GM19463 (cell line): ENCODE data around the gene GRIN1.

Experiments used
- ATAC-seq: cut with Tn5 transposase; IDR thresholded peaks from one replicate; pipeline ENCODE4 v1.9.1; 2021; ENCODE audit warnings: mild to moderate bottlenecking, moderate library complexity; ENCODE audit not compliant: unreplicated experiment

GRIN1 gene

DNA sequence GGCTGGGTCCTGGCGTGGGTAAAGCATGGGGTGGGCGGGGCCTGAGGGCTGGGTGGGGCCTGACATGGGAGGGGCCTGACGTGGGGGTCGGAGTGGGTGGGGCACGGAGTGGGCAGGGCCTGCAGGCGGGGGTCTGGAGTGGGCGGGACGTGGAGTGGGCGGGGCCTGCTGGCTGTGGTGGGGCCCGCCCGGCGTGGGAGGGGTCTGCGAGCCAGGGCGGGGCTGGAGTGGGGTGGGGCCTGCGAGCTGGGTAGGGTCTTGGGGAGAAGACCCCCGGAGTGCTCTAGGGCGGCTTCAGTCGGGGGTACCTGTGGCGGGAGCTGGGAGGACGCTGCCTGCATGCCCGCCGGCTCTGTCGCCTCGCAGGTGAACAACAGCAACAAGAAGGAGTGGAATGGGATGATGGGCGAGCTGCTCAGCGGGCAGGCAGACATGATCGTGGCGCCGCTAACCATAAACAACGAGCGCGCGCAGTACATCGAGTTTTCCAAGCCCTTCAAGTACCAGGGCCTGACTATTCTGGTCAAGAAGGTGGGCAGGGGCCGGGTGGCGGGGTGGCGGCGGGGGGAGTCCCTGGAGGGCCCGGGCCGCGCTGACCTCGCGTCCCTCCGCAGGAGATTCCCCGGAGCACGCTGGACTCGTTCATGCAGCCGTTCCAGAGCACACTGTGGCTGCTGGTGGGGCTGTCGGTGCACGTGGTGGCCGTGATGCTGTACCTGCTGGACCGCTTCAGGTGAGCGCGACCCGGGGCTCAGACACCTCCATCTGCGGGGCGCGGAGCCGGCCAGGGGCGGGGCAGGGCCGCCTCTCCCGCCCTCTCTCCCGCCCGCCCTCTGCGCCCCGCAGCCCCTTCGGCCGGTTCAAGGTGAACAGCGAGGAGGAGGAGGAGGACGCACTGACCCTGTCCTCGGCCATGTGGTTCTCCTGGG, 22.9 kb downstream of the GRIN1 start:
- ATAC-seq, result no peak

DNA sequence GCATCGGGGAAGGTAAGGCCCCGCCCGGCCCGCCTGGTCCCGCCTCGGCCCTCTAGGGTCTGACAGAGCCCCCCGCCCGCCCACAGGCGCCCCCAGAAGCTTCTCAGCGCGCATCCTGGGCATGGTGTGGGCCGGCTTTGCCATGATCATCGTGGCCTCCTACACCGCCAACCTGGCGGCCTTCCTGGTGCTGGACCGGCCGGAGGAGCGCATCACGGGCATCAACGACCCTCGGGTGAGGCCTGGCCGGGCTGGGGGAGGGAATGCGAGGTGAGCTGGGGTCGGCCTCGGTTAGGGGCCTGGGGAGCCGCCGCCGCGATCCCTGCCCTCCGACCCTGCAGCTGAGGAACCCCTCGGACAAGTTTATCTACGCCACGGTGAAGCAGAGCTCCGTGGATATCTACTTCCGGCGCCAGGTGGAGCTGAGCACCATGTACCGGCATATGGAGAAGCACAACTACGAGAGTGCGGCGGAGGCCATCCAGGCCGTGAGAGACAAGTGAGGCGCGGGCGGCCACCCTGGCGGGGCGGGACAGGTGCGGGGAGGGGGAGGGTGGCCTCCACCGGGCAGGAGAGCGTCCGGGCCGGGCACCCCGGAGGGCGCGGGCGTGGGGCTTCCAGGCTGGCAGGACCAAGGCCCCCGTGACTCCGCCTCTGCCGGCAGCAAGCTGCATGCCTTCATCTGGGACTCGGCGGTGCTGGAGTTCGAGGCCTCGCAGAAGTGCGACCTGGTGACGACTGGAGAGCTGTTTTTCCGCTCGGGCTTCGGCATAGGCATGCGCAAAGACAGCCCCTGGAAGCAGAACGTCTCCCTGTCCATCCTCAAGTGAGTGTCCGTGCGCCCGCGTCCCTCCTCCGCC, 23.8 kb downstream of the GRIN1 start:
- no peak for ATAC-seq

- ATAC-seq, result no peak
Observed at GRCh38 chr9:137163365-137163715, 24.4 kb downstream of the GRIN1 start.

- ATAC-seq, result no peak
Observed at GRCh38 chr9:137163805-137164204, 24.9 kb downstream of the GRIN1 start.

DNA sequence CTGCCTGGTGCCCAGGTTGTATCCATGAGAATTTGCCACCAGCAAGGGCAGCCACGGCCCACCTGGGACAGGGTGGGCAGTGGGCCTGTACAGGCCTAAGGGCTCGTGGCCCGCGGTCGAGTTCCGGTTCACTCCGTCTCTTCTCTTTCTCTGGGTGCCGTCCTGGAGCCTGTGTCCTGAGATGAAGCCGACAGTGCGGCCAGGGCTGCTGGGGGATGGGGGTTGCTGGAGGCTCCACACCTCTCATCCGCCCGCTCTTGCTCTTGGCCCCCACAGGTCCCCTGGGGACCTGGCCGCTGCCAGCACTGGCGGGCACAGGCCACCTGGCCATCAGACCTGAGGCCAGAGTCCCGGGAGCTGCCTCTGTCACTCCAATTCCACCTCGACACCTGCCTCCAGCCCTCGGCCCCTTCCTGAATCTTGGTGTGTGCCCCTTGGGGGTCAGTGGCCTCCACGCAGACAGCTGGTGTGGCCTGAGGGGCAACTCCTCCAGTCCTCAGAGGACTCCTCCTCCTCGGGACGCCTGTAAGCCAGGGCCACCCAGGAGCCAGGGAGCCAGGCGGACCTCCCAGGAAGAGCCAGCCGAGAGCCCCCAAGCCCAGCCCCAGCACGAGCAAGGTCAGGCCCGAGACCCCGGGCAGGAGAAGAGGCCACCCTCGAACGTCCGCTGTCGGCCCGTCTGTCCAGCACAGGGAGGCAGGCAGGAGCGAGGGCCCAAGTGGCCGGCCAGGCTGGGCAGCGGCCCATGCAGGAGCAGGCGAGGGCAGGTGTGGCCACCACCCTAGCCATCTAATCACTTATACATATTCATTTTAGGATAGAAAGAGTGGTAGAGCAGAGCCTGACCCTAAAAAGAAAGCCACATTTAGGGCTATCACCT, 25.7 kb downstream of the GRIN1 start:
- ATAC-seq, result no peak

DNA sequence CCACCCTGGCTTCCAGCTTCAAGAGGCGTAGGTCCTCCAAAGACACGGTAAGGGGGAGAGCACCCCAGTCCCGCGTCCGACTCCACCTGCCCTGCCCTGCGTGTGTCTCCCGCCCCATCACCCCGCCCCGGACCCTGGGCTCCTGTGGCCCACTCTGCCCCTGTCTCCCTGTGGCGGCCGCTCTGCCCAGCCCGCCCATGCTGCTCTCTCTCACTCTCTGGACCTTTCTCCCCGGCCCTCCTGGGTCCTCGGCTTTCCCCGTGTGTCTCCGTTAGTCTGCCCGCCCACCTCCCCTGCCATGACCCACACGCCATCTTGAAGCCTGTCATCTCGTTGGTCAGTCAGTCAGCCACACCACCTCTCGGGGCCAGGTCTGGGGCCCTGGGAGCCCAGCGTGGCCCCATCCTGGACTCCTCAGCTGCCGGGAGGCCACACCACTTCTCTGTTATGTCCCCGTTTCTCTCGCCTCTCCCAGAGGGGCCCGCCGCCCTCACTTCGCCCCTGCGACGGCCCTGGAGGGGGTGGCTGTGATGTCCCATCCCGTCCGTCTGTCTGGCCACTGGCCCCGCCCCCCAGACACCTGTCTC, 26.4 kb downstream of the GRIN1 start:
- no peak for ATAC-seq

- ATAC-seq, result no peak
Observed at GRCh38 chr9:137166380-137167229, 27.7 kb downstream of the GRIN1 start.

DNA sequence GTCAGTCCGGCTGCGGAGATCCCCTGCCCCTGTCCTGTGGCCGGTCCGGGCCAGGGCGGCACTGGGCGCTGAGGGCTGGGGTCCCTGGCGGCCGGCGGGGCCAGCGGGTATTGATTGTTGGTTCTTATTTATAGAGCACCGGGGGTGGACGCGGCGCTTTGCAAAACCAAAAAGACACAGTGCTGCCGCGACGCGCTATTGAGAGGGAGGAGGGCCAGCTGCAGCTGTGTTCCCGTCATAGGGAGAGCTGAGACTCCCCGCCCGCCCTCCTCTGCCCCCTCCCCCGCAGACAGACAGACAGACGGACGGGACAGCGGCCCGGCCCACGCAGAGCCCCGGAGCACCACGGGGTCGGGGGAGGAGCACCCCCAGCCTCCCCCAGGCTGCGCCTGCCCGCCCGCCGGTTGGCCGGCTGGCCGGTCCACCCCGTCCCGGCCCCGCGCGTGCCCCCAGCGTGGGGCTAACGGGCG, 28.4 kb downstream of the GRIN1 start:
- ATAC-seq, result no peak

DNA sequence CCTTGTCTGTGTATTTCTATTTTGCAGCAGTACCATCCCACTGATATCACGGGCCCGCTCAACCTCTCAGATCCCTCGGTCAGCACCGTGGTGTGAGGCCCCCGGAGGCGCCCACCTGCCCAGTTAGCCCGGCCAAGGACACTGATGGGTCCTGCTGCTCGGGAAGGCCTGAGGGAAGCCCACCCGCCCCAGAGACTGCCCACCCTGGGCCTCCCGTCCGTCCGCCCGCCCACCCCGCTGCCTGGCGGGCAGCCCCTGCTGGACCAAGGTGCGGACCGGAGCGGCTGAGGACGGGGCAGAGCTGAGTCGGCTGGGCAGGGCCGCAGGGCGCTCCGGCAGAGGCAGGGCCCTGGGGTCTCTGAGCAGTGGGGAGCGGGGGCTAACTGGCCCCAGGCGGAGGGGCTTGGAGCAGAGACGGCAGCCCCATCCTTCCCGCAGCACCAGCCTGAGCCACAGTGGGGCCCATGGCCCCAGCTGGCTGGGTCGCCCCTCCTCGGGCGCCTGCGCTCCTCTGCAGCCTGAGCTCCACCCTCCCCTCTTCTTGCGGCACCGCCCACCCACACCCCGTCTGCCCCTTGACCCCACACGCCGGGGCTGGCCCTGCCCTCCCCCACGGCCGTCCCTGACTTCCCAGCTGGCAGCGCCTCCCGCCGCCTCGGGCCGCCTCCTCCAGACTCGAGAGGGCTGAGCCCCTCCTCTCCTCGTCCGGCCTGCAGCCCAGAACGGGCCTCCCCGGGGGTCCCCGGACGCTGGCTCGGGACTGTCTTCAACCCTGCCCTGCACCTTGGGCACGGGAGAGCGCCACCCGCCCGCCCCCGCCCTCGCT, 29.0 kb downstream of the GRIN1 start:
- ATAC-seq, result peak; percentile 34

DNA sequence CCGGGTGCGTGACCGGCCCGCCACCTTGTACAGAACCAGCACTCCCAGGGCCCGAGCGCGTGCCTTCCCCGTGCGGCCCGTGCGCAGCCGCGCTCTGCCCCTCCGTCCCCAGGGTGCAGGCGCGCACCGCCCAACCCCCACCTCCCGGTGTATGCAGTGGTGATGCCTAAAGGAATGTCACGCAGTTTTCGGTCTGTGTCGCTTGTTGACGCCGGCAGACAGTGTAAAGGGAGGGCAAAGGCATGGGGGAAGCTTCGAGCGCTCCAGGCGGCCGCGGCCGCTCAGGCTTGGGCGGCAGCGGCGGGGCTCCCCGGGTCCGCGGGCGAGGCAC, 29.6 kb downstream of the GRIN1 start:
- peak; percentile 7 for ATAC-seq

- ATAC-seq, result no peak
Observed at GRCh38 chr9:137168904-137169856, 30.2 kb downstream of the GRIN1 start.

DNA sequence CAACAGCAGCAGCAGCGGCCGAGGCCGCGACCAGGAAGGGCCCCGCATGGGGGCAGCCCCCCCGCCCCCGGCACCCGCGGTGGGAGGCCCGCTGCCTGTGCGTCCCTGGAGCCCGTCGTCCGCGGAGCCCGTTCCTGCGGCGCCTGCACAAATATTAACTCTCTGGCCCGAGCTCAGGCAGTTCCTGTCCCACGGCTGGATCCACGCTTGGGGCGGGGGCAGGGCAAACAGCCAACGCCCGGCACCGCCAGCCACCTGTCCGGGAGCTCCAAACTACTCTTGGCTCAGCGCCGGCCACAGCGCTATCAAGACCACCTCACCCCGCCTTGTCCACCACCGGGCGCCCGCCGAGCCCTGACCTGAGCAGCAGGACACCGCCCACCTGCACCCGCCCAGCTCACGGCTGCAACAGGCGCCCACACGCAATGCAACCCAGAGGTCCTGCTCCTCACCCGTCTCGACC, 31.0 kb downstream of the GRIN1 start, which contains the start of gene LRRC26:
TSS of gene LRRC26 (minus strand) at position 156 of the 463 bp plus-strand sequence. CDS start at position 48, 108 bp downstream.
- ATAC-seq, result no peak

GRCh38 chr9:137170486-137171148, 31.7 kb downstream of the GRIN1 start:
- ATAC-seq, result no peak

DNA sequence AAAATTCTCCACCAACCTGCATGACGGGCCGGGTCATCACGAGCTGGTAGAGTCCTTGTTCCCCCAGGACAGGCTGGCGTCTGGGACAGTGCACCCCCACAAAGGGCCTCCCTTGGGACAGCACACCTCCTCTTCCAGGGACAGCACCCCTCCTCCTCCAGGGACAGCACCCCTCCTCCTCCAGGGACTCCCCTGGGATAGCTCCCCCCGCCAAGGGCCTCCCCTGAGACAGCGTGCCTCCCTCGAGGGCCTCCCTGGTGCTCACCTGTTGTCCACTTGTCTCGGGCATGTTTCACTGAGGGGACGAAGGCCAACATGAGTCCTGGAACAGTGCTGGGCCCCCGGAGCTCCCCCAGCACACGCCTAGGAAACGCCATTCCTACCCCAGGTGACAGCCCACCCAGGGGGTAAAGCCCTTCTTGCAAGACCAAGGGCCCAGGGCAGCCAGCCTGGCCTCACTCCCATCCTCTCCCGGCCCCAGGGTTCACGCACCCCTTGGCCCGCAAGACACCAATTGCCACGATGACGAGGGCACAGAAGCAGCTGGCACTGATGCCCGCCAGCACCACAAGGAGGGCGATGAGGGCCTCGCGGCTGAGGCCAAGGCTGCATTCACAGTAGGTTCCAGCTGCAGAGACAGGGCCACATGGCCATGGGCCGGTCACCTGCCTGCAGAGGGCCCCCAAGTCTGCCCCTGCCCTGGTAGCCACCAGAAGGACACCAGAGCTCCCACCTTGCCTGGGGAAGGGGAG, 32.4 kb downstream of the GRIN1 start:
- no peak for ATAC-seq

DNA sequence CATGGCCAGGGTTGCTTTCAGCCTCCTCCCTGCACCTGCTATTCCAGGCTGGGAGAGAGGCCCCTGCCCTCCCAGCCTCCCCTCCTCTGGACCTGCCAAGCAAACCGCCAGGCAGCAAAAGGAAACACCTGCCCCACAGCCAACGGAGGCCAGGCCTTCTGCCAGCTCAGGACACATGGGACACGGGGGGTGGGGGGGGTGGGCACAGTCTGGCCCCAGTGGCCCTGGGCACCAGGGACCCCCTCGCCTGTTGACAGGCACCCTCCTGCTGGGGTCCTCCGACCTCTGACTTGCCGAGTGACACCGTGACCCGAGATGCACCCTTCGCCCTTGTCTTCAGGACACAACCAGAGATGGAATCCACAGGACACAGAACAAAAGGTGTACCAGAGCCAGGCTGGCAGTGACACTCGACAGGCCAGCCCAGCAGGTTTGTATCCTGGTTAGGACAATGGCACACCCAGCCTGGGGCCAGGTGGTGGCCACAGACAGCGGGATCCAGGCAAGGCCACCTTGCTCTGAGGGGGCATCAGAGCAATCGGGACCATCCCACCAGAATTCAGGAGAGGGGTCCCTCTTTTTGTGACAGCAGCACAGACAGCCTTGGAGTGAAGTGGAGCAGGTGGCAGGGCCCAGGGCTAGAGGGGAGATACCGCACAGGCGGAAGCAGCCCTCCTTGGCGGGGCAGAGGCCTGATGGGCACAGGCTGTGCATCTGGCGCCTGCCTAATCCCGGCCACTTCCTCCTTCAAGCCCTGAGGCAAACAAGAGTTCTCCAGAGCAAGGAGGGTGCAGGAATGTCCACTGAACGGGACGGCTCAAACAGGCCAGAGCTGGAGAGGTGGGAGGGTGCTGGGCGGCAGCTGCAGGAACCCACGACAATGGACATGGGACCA, 34.2 kb downstream of the GRIN1 start:
- no peak for ATAC-seq
